Activated B cell treated with CpG ODN at 0.5 μM for 24 hours (primary cell): ENCODE results near the gene MYD88. TPM values are rescaled to one million over a fixed set of nuclear protein-coding genes. Genes with fewer than 3 reads are reported as not detected.

Source experiments
- ATAC-seq: fragments of 200-7000 bp; cut with Tn5 transposase; one replicate; pipeline ENCODE4 v1.10.0; 2021; ENCODE audit warnings: low read depth, mild to moderate bottlenecking, moderate library complexity
- CTCF ChIA-PET: fragments of 350-600 bp; sonication (Branson Sonifier 250); formaldehyde crosslinking; loops from one replicate; lab custom pipeline; 2021; ENCODE audit warnings: antibody characterized with exemption; lab: Charles Lee
- POLR2A ChIA-PET: fragments of 350-600 bp; sonication (Branson Sonifier 250); formaldehyde crosslinking; loops from one replicate; lab custom pipeline; 2021; ENCODE audit warnings: antibody characterized with exemption; lab: Charles Lee
- DNase-seq: peaks from one replicate; pipeline ENCODE4 v3.0.0; 2022
- H3K27ac Mint-ChIP-seq: one replicate; pipeline ENCODE4 v1.8.0; 2020; ENCODE audit warnings: mixed read lengths
- H3K27me3 Mint-ChIP-seq: one replicate; pipeline ENCODE4 v1.8.0; 2021; ENCODE audit warnings: mixed read lengths
- H3K36me3 Mint-ChIP-seq: one replicate; pipeline ENCODE4 v1.8.0; 2021; ENCODE audit warnings: low read depth, mixed read lengths
- H3K4me1 Mint-ChIP-seq: one replicate; pipeline ENCODE4 v1.8.0; 2021; ENCODE audit warnings: mixed read lengths
- H3K4me3 Mint-ChIP-seq: one replicate; pipeline ENCODE4 v1.8.0; 2020; ENCODE audit warnings: mild to moderate bottlenecking, mixed read lengths
- H3K9me3 Mint-ChIP-seq: one replicate; pipeline ENCODE4 v1.8.0; 2020; ENCODE audit warnings: mixed read lengths
- intact Hi-C: fragments of 100-400 bp; cut with micrococcal nuclease; formaldehyde crosslinking; loops from one replicate; pipeline ENCODE4 v1.15.1; 2024
- total RNA-seq: library from RNA; stranded (reverse); gene quantifications from 2 replicates; pipeline ENCODE4 v1.2.3, GENCODE V29; 2022
- TF ChIP-seq, protein P1 (sequence below): fragments of 200-600 bp; IDR thresholded peaks from one replicate; pipeline ENCODE4 v1.8.0; 2022; ENCODE audit warnings: antibody characterized with exemption, mild to moderate bottlenecking

Gene MYD88
- total RNA-seq, 1 donor from 2014 or later, result 62.7 TPM

DNA sequence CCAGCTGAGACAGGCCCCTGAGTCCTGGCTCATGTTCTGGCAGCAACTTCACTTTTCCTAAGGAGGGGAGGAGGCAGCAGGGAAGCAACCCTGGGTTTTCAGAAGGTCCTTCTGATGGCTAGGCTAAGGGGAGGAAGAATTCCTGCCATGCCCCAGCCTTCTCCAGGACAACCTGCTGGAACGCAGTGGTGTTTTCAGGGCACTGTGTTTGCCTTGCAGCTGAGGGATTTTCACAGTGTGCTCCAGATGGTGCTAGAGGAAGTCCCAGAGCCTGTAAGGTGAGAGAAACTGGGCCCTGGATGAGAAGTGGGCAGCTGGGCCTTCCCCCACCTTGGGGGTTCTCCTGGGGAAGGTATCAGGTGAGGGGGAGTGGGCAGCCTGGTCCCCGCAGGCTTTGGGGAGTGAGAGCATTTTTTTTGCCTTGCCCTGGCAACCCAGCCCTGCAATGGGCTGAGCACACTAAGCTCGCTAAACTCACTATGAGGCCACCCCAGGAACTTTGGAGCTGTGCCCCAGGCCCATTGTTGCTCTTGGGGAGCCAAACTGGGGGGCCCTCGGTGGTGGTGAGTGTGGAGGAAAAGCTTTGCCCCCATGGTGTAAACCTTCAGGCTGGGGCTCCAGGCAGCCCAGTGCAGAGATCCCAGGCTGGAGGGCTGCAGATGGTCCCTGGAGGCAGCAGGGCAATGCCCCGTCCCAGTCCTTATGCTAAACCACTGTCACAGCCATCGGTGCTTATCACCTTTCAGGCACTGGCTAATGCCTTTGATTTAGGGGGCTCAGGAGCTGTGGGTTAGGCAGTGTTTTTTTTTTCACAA is 42.6 kb upstream of the MYD88 start:
- Mint-ChIP-seq H3K27ac (no peak overlapping the region), H3K27me3 (peaks cover 14% of the 10 kb centered on the region), H3K4me1 (no peaks in the 10 kb centered on the region), H3K9me3 (no peaks in the 10 kb centered on the region), H3K36me3 (no peaks in the 10 kb centered on the region), H3K4me3 (no peak overlapping the region)
- no peak for ATAC-seq
- ChIA-PET CTCF (no interaction called here), POLR2A (no interaction called here)
- TF ChIP-seq, protein P1, sequence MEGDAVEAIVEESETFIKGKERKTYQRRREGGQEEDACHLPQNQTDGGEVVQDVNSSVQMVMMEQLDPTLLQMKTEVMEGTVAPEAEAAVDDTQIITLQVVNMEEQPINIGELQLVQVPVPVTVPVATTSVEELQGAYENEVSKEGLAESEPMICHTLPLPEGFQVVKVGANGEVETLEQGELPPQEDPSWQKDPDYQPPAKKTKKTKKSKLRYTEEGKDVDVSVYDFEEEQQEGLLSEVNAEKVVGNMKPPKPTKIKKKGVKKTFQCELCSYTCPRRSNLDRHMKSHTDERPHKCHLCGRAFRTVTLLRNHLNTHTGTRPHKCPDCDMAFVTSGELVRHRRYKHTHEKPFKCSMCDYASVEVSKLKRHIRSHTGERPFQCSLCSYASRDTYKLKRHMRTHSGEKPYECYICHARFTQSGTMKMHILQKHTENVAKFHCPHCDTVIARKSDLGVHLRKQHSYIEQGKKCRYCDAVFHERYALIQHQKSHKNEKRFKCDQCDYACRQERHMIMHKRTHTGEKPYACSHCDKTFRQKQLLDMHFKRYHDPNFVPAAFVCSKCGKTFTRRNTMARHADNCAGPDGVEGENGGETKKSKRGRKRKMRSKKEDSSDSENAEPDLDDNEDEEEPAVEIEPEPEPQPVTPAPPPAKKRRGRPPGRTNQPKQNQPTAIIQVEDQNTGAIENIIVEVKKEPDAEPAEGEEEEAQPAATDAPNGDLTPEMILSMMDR, result no peak
- DNase-seq, result no peak
- intact Hi-C loops, result no loop called here

DNA sequence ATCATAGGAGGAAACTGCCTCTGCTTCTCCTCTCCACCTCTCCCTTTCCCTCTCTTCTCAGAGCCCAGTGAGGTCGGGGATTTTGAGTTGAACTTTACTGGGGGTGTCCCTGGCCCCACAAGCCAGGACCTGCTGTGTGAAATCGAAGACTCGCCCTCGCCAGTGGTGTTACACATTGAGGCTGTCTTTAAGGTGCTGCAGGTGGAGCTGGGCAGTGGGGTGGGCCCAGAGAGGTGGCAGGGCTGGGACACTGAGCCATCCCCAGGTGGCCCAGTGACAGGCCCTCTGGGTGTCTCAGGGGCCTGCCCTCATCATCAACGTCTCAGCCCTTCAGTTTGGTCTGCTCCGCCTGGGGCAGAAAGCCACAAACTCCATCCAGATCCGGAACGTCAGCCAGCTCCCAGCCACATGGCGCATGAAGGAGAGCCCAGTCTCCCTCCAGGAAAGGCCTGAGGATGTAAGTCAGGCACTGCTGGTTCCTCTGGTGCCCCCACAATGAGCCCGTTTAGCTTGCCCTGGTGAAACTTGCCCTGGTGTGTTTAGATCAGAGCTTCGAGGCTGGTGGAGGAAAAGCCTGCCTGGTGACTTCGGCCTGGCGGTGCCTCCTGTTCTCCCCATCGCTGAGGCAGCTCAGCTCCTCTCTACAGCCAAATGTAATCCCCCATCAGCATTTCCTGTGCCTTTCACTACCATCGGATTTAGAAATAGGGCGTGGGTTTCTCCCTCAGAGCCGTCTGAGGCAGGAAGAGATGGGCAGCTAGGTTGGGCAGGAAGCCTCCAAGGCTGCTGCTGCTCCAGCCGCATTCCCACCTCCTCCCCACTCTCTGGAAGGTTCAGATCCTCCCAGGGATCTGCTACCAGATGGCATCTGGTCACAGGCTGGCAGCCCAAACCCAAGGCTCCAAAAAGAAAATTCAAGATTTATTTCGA is 40.8 kb upstream of the MYD88 start:
- DNase-seq (no peak), ATAC-seq (no peak)
- peaks cover 9% of the 10 kb centered on the region for H3K4me1 Mint-ChIP-seq
- no peaks in the 10 kb centered on the region for H3K36me3 Mint-ChIP-seq
- intact Hi-C loops, result no loop called here
- H3K27ac Mint-ChIP-seq, result no peak overlapping the region
- ChIA-PET POLR2A (no interaction called here), CTCF (no interaction called here)
- no peak overlapping the region for H3K4me3 Mint-ChIP-seq
- no peaks in the 10 kb centered on the region for H3K9me3 Mint-ChIP-seq
- TF ChIP-seq, protein P1, result no peak
- H3K27me3 Mint-ChIP-seq, result peaks cover 14% of the 10 kb centered on the region

DNA sequence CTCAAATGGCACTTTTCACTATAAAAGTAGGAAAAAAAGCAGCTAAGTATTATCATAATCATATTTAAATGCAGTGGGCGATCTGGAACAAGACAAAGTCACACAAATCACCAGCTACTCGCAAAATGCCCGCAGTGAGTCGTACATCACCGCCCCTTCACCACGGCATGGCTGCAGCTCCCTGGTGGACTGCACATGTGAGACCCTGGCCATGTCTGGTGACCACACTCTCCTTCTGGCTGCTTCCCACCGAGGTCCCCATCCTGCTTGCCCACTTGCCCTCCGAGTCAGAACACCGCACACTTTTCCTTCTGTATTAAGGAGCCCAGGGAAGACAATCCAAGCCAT is 40.1 kb upstream of the MYD88 start:
- TF ChIP-seq, protein P1, result no peak
- peaks cover 9% of the 10 kb centered on the region for H3K4me1 Mint-ChIP-seq
- no peak overlapping the region for H3K4me3 Mint-ChIP-seq
- ATAC-seq, result no peak
- H3K36me3 Mint-ChIP-seq, result no peaks in the 10 kb centered on the region
- no peak overlapping the region for H3K27ac Mint-ChIP-seq
- DNase-seq, result no peak
- ChIA-PET CTCF (no interaction called here), POLR2A (no interaction called here)
- peaks cover 14% of the 10 kb centered on the region for H3K27me3 Mint-ChIP-seq
- no peaks in the 10 kb centered on the region for H3K9me3 Mint-ChIP-seq
- intact Hi-C loops, result no loop called here

DNA sequence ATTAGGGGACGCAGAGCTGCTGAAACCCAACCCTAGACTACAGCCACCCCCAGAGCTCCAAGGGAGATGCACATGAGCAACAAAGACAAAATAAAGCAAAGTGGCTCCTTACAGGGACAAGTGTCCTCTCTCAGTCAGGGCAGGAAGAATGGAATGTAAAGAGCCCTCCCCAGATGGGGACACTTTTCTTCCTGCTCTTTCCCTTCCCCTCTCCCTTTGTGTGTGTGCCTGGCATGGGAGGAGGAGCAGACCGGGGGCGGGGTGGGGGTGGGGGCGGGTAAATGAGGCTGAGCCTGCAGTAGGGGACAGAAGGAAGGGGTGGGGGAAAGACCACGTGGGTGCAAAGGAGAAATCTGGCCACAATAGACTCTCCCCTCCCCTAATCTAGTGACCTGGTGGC is 38.9 kb upstream of the MYD88 start:
- peaks cover 14% of the 10 kb centered on the region for H3K27me3 Mint-ChIP-seq
- no peaks in the 10 kb centered on the region for H3K36me3 Mint-ChIP-seq
- H3K4me3 Mint-ChIP-seq, result no peak overlapping the region
- no peak overlapping the region for H3K27ac Mint-ChIP-seq
- TF ChIP-seq, protein P1, result no peak
- H3K9me3 Mint-ChIP-seq, result no peaks in the 10 kb centered on the region
- DNase-seq (no peak), ATAC-seq (no peak)
- ChIA-PET CTCF (no interaction called here), POLR2A (no interaction called here)
- peaks cover 9% of the 10 kb centered on the region for H3K4me1 Mint-ChIP-seq
- intact Hi-C loops, result no loop called here

DNA sequence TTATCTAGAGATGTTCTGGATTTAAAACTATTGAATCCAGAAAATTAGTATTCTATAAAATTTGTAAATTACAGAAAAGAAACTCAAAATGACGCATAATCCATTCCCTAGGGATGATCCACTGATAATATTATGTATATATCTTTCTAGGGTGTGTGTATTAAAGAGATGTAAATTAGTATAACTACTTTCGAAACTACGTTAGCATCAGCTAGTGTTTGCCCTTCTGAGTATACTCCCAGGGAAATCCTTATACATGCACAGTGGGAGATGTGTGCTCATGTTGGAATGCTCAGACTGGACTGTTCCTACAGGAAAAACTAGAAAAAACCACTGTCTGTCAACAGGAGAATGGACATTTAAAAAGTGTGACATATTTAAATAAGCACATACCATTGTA is 38.0 kb upstream of the MYD88 start:
- TF ChIP-seq, protein P1, result no peak
- ChIA-PET POLR2A (no interaction called here), CTCF (no interaction called here)
- Mint-ChIP-seq H3K4me1 (peaks cover 9% of the 10 kb centered on the region), H3K27ac (no peak overlapping the region), H3K27me3 (peaks cover 10% of the 10 kb centered on the region), H3K36me3 (no peaks in the 10 kb centered on the region), H3K4me3 (no peak overlapping the region), H3K9me3 (peaks cover 5% of the 10 kb centered on the region)
- intact Hi-C loops, result no loop called here
- DNase-seq (no peak), ATAC-seq (no peak)
